PC-3 (cell line): ENCODE data around the gene LYVE1.

Experiments
- CTCF ChIP-seq: fragments of 300-600 bp; sonication (generic); conservative IDR thresholded peaks from 2 replicates; pipeline ENCODE4 v1.5.1; 2017; ENCODE audit warnings: antibody characterized with exemption, low read depth, mild to moderate bottlenecking, low read length
- EZH2 ChIP-seq: fragments of 300-600 bp; sonication (generic); IDR thresholded peaks from one replicate; pipeline ENCODE4 v1.6.1; 2017; ENCODE audit warnings: antibody characterized with exemption, mild to moderate bottlenecking, low read length; ENCODE audit not compliant: unreplicated experiment
- EZH2phosphoT487 ChIP-seq: fragments of 300-600 bp; sonication (generic); IDR thresholded peaks from 2 replicates; pipeline ENCODE4 v1.6.1; 2018; ENCODE audit warnings: mild to moderate bottlenecking, antibody characterized with exemption, low read length, borderline replicate concordance

GRCh38 chr11:10592331-10592730 lies 23.9 kb upstream of the LYVE1 start:
- no peak for TF ChIP-seq EZH2phosphoT487
- no peak for TF ChIP-seq CTCF
- no peak for TF ChIP-seq EZH2
